Caco-2 (cell line): ENCODE data around the gene C5orf63. TPM values are rescaled to one million over a fixed set of nuclear protein-coding genes. Genes with fewer than 3 reads are reported as not detected.

Experiments used
- BruUV-seq: library from RNA; stranded (reverse); fragments of 400-500 nt; replicated peaks from 2 replicates; lab custom pipeline; 2021; lab: Mats Ljungman, UMichigan
- CTCF ChIA-PET: fragments of 300-600 bp; sonication (Branson Sonifier 250); formaldehyde crosslinking; loops from one replicate; lab custom pipeline; 2022; ENCODE audit warnings: antibody characterized with exemption; lab: Charles Lee
- POLR2A ChIA-PET: fragments of 300-600 bp; sonication (Branson Sonifier 250); formaldehyde crosslinking; loops from one replicate; lab custom pipeline; 2022; ENCODE audit warnings: antibody characterized with exemption; lab: Charles Lee
- DNase-seq, 2 experiments: peaks; one replicate each; pipeline versions ENCODE4 v3.0.0 to v3.0.0-alpha.2; 2020 to 2022
- H3K27me3 ChIP-seq: replicated peaks from 2 replicates; pipeline ENCODE4 v1.6.0; 2011; ENCODE audit warnings: low read length; ENCODE audit not compliant: control insufficient read depth, insufficient read depth
- H3K36me3 ChIP-seq: 2 replicates; pipeline ENCODE4 v1.5.1; 2011; ENCODE audit warnings: low read length; ENCODE audit not compliant: control insufficient read depth, insufficient read depth
- H3K4me1 ChIP-seq: fragments of 250-450 bp; sonication (Bioruptor Pico); 2 replicates; pipeline ENCODE4 v1.5.1; 2020; ENCODE audit warnings: mild to moderate bottlenecking
- H3K4me3 ChIP-seq: 2 replicates; pipeline ENCODE4 v1.5.1; 2011; ENCODE audit warnings: low read depth, mild to moderate bottlenecking, control low read depth, low read length
- H3K9me3 ChIP-seq: fragments of 250-450 bp; sonication (Bioruptor Pico); 2 replicates; pipeline ENCODE4 v1.5.1; 2020; ENCODE audit warnings: mild to moderate bottlenecking, moderate library complexity
- H3K27ac Mint-ChIP-seq: one replicate; pipeline ENCODE4 v1.8.0; 2022; ENCODE audit warnings: mixed read lengths; ENCODE audit not compliant: unreplicated experiment
- H3K27me3 Mint-ChIP-seq: one replicate; pipeline ENCODE4 v1.8.0; 2022; ENCODE audit warnings: mixed read lengths; ENCODE audit not compliant: insufficient read depth, unreplicated experiment
- H3K36me3 Mint-ChIP-seq: one replicate; pipeline ENCODE4 v1.8.0; 2022; ENCODE audit warnings: mild to moderate bottlenecking, mixed read lengths; ENCODE audit not compliant: insufficient read depth, unreplicated experiment
- H3K4me1 Mint-ChIP-seq: one replicate; pipeline ENCODE4 v1.8.0; 2022; ENCODE audit warnings: low read depth, mixed read lengths; ENCODE audit not compliant: unreplicated experiment
- H3K4me3 Mint-ChIP-seq: one replicate; pipeline ENCODE4 v1.8.0; 2022; ENCODE audit warnings: mild to moderate bottlenecking, moderate library complexity, mixed read lengths; ENCODE audit not compliant: unreplicated experiment
- H3K9me3 Mint-ChIP-seq: one replicate; pipeline ENCODE4 v1.8.0; 2022; ENCODE audit warnings: mixed read lengths; ENCODE audit not compliant: unreplicated experiment
- CTCF ChIP-seq, 2 experiments: fragments of 200-600 bp in 1 of 2; IDR thresholded peaks; 1 replicate in 1 of 2; 2 replicates in 1 of 2; pipeline versions ENCODE4 v1.5.1 to v1.8.0; 2011 to 2022; ENCODE audit warnings: antibody characterized with exemption in 1 of 2, control low read depth in 1 of 2, inconsistent platforms in 1 of 2, low read depth in 1 of 2, low read length in 1 of 2, mild to moderate bottlenecking in 1 of 2, moderate library complexity in 1 of 2; ENCODE audit not compliant: insufficient read depth in 1 of 2, severe bottlenecking in 1 of 2, unreplicated experiment in 1 of 2
- intact Hi-C: fragments of 100-400 bp; cut with micrococcal nuclease; formaldehyde crosslinking; loops from one replicate; pipeline ENCODE4 v1.10.0; 2022; ENCODE audit not compliant: unreplicated experiment
- total RNA-seq: library from RNA; stranded (reverse); gene quantifications from 2 replicates; pipeline ENCODE4 v1.2.3, GENCODE V29; 2022

Gene C5orf63
- total RNA-seq, 1 experiment from 2014 or later = 10.5 TPM

GRCh38 chr5:127011961-127012644 lies 61.2 kb downstream of the C5orf63 start:
- no peaks in the 10 kb centered on the region for H3K27me3 ChIP-seq
- Mint-ChIP-seq H3K9me3 (no peaks in the 10 kb centered on the region), H3K27ac (no peak overlapping the region), H3K4me3 (no peak overlapping the region), H3K4me1 (no peaks in the 10 kb centered on the region), H3K36me3 (no peaks in the 10 kb centered on the region), H3K27me3 (peaks cover 3% of the 10 kb centered on the region)
- no peak overlapping the region for H3K4me3 ChIP-seq
- ChIA-PET POLR2A (no interaction called here), CTCF (no interaction called here)
- H3K36me3 ChIP-seq = no peaks in the 10 kb centered on the region
- no peak for DNase-seq
- no peaks in the 10 kb centered on the region for H3K4me1 ChIP-seq
- H3K9me3 ChIP-seq = no peaks in the 10 kb centered on the region; the same call in 1 of the 2 replicates
- BruUV-seq = no TSS peak
- intact Hi-C loops = no loop called here
- TF ChIP-seq CTCF (IDR thresholded peaks at IDR 0.05; ENCODE audit: insufficient read depth in 1 of 2, low read depth in 1 of 2, low read length in 1 of 2, severe bottlenecking in 1 of 2, unreplicated experiment in 1 of 2) = no peak

- Mint-ChIP-seq H3K9me3 (no peaks in the 10 kb centered on the region), H3K4me3 (no peak overlapping the region)
Measured at GRCh38 chr5:127011153-127011552, 62.1 kb downstream of the C5orf63 start.

GRCh38 chr5:127010362-127010761 lies 62.9 kb downstream of the C5orf63 start:
- Histone ChIP-seq H3K36me3 (no peaks in the 10 kb centered on the region), H3K9me3 (no peaks in the 10 kb centered on the region; the same call in 1 of the 2 replicates), H3K4me1 (no peaks in the 10 kb centered on the region), H3K4me3 (no peak overlapping the region), H3K27me3 (no peaks in the 10 kb centered on the region)
- ChIA-PET CTCF (no interaction called here), POLR2A (no interaction called here)
- intact Hi-C loops = no loop called here
- no peak for TF ChIP-seq CTCF (IDR thresholded peaks at IDR 0.05; ENCODE audit: insufficient read depth in 1 of 2, low read depth in 1 of 2, low read length in 1 of 2, severe bottlenecking in 1 of 2, unreplicated experiment in 1 of 2)
- Mint-ChIP-seq H3K27ac (no peak overlapping the region), H3K4me1 (no peaks in the 10 kb centered on the region), H3K9me3 (no peaks in the 10 kb centered on the region), H3K27me3 (peaks cover 3% of the 10 kb centered on the region), H3K4me3 (no peak overlapping the region), H3K36me3 (no peaks in the 10 kb centered on the region)
- no TSS peak for BruUV-seq
- DNase-seq = no peak

More at GRCh38 chr5:127011153-127011552, 62.1 kb downstream of the C5orf63 start:
- no peaks in the 10 kb centered on the region for H3K36me3 ChIP-seq
- BruUV-seq = no TSS peak
- Mint-ChIP-seq H3K27me3 (peaks cover 3% of the 10 kb centered on the region), H3K27ac (no peak overlapping the region), H3K36me3 (no peaks in the 10 kb centered on the region), H3K4me1 (no peaks in the 10 kb centered on the region)
- no peak overlapping the region for H3K4me3 ChIP-seq
- ChIA-PET POLR2A (no interaction called here), CTCF (no interaction called here)
- no peak for DNase-seq
- intact Hi-C loops = no loop called here
- no peak for TF ChIP-seq CTCF (IDR thresholded peaks at IDR 0.05; ENCODE audit: insufficient read depth in 1 of 2, low read depth in 1 of 2, low read length in 1 of 2, severe bottlenecking in 1 of 2, unreplicated experiment in 1 of 2)
- no peaks in the 10 kb centered on the region for H3K4me1 ChIP-seq
- no peaks in the 10 kb centered on the region for H3K27me3 ChIP-seq
- H3K9me3 ChIP-seq = no peaks in the 10 kb centered on the region; the same call in 1 of the 2 replicates
